ENCODE data around the gene STX10. TPM values are rescaled to one million over a fixed set of nuclear protein-coding genes. Genes with fewer than 3 reads are reported as not detected.

STX10 gene
- total and polyA plus RNA-seq, 2 donors (not counting 3 experiments of a cell fraction or from before 2014, with no cell fraction given), result 63.1 to 91.6 TPM

DNA sequence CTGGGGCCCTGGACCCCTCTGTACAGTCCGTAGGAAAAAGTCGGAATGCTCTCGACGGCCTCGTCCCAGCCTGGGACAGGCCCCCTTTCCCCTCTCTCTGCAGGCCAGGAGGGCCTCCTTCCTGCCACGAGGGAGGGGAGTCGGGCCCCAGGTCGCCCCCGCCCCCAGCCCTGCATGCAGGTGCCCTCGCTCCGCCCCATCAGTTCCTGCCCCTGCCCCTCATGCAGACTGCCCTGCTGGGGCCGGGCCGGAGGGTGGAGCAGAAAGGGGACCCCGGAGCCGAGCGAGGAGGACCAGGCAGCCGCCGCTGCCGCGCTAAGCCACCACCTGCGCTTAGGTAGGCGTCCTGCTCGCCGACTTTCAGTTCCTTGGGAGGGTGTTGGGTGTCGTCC, 54.8 kb downstream of the STX10 start:
- Histone ChIP-seq H3K4me2 (ENCODE audit: insufficient read depth, low read length) (no peak overlapping the region), H3K9ac (replicated peaks; ENCODE audit: extremely low read depth, insufficient read depth, low read length) (no peak overlapping the region), H3K36me3 (ENCODE audit: control insufficient read depth in 2 of 2, extremely low read depth in 1 of 2, insufficient read depth in 2 of 2, low read length in 2 of 2) (peaks cover 2 to 3% of the 10 kb centered on the region in 2 experiments), H3K4me3 (replicated peaks in 1 of 3; ENCODE audit: insufficient read depth in 1 of 3, low read depth in 1 of 3, low read length in 3 of 3) (no peak overlapping the region), H3K79me2 (ENCODE audit: control insufficient read depth, insufficient read depth, low read length) (peaks cover 9% of the 10 kb centered on the region), H3K27ac (ENCODE audit: insufficient read depth, low read depth, low read length) (no peak overlapping the region), H4K20me1 (replicated peaks; ENCODE audit: control insufficient read depth, extremely low read depth, insufficient read depth, low read length) (no peaks in the 10 kb centered on the region), H3K9me3 (replicated peaks; ENCODE audit: control insufficient read depth, insufficient read depth, low read length) (no peaks in the 10 kb centered on the region), H3K9me1 (replicated peaks; ENCODE audit: control insufficient read depth, extremely low read depth, insufficient read depth, low read length) (no peaks in the 10 kb centered on the region), H3K27me3 (ENCODE audit: control insufficient read depth in 2 of 2, insufficient read depth in 2 of 2, low read length in 2 of 2) (no peaks in the 10 kb centered on the region), H2AFZ (ENCODE audit: low read depth, low read length) (no peak overlapping the region), H3K4me1 (ENCODE audit: control insufficient read depth, extremely low read depth, insufficient read depth, low read length) (peaks cover 47% of the 10 kb centered on the region)
- intact Hi-C loops (cut with micrococcal nuclease), result loop anchor here (5.0 kb wide), 1 partner anchor 373 kb away; the partner anchor contains the start of gene TNPO2
- BruUV-seq (replicated peaks), result no TSS peak
- ChIA-PET POLR2A (interaction anchor here (0.6 to 2.1 kb wide), 3 partner anchors 58 to 204 kb away, joined by 3 to 8 read pairs (median 6); partner anchors contain the start of gene GCDH), CTCF (interaction anchor here (1.2 to 8.5 kb wide), 9 partner anchors 10 to 130 kb away, joined by 3 to 543 read pairs (median 23); no protein-coding TSS in a partner anchor)
- dilution Hi-C loops (cut with MboI; ENCODE audit: extremely low pct_ligation_motif_present, low sequenced_read_pairs), result no loop called here
- no peak for FAIRE-seq
- TF ChIP-seq MYC (IDR thresholded peaks at IDR 0.05; ENCODE audit: low read depth, low read length) (no peak), POLR2A (IDR thresholded peaks at IDR 0.05; ENCODE audit: low read depth, low read length) (no peak), JUN (IDR thresholded peaks at IDR 0.05; ENCODE audit: borderline replicate concordance, insufficient read depth, insufficient read length, low read depth) (no peak), GATA2 (IDR thresholded peaks at IDR 0.05; ENCODE audit: insufficient read depth, insufficient read length, low read depth, low read length) (no peak), FOS (IDR thresholded peaks at IDR 0.05; ENCODE audit: borderline replicate concordance, insufficient read depth, low read length) (no peak), EZH2 (IDR thresholded peaks at IDR 0.05; ENCODE audit: borderline replicate concordance, low read depth, low read length, severe bottlenecking) (no peak)
- DNase-seq (ENCODE audit: low read depth, low spot score), result no peak

DNA sequence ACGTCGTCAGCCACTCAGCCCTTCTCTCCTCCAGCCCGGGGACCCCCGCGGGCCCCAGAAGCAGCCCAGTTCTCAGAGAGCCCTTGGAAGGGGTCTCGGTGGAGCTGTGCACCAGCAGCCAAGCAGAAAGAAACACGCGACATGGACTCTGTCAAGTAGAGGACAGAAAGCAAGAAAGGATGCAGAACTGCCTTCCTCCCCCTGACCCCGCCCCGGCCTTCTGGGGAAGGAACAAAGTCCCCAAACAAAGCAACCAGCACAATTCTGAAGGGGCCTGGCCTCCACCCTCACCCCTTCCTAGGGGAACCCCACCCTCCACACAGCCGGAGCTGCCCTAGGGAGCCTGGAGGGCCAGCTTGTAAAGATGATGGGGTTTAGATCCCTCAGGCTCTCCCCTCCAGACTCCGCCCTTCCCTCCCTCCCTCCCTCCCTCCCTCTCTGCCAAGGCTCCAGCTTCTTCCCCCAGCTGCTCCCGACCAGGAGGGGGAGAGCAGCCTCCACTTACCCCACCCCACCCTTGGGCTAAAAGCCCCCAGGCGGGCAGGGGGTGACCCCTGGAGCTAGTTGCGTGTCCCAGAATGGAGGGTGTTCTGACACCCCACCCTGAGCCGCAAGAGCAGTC, 55.3 kb downstream of the STX10 start:
- Histone ChIP-seq H3K79me2 (ENCODE audit: control insufficient read depth, insufficient read depth, low read length) (peaks cover 4% of the 10 kb centered on the region), H3K27me3 (ENCODE audit: control insufficient read depth in 2 of 2, insufficient read depth in 2 of 2, low read length in 2 of 2) (no peaks in the 10 kb centered on the region), H2AFZ (ENCODE audit: low read depth, low read length) (no peak overlapping the region), H3K36me3 (ENCODE audit: control insufficient read depth in 2 of 2, extremely low read depth in 1 of 2, insufficient read depth in 2 of 2, low read length in 2 of 2) (peaks cover under 1% of the 10 kb centered on the region in 2 experiments), H3K4me1 (ENCODE audit: control insufficient read depth, extremely low read depth, insufficient read depth, low read length) (peaks cover 43% of the 10 kb centered on the region), H3K9me1 (replicated peaks; ENCODE audit: control insufficient read depth, extremely low read depth, insufficient read depth, low read length) (no peaks in the 10 kb centered on the region), H3K4me2 (ENCODE audit: insufficient read depth, low read length) (no peak overlapping the region), H3K27ac (ENCODE audit: insufficient read depth, low read depth, low read length) (no peak overlapping the region), H3K4me3 (replicated peaks in 1 of 3; ENCODE audit: insufficient read depth in 1 of 3, low read depth in 1 of 3, low read length in 3 of 3) (no peak overlapping the region), H3K9ac (replicated peaks; ENCODE audit: extremely low read depth, insufficient read depth, low read length) (no peak overlapping the region), H3K9me3 (replicated peaks; ENCODE audit: control insufficient read depth, insufficient read depth, low read length) (no peaks in the 10 kb centered on the region), H4K20me1 (replicated peaks; ENCODE audit: control insufficient read depth, extremely low read depth, insufficient read depth, low read length) (no peaks in the 10 kb centered on the region)
- BruUV-seq (replicated peaks), result TSS peak; percentile 41
- intact Hi-C loops (cut with micrococcal nuclease) (loop anchor here (1.0 to 5.0 kb wide), 6 partner anchors 43 to 373 kb away; partner anchors contain the start of gene TNPO2), dilution Hi-C loops (cut with MboI; ENCODE audit: extremely low pct_ligation_motif_present, low sequenced_read_pairs) (no loop called here)
- peak; percentile 22 for DNase-seq (ENCODE audit: low read depth, low spot score)
- ChIA-PET POLR2A (interaction anchor here (1.1 to 2.1 kb wide), 3 partner anchors 9 to 118 kb away, joined by 5 to 6 read pairs (median 6); no protein-coding TSS in a partner anchor), CTCF (interaction anchor here (0.8 to 8.5 kb wide), 21 partner anchors 10 to 167 kb away, joined by 3 to 543 read pairs (median 12); partner anchors contain the start of gene DAND5)
- peak; percentile 33 for FAIRE-seq
- no peak for TF ChIP-seq FOS (IDR thresholded peaks at IDR 0.05; ENCODE audit: borderline replicate concordance, insufficient read depth, low read length)
- TF ChIP-seq, protein P1, sequence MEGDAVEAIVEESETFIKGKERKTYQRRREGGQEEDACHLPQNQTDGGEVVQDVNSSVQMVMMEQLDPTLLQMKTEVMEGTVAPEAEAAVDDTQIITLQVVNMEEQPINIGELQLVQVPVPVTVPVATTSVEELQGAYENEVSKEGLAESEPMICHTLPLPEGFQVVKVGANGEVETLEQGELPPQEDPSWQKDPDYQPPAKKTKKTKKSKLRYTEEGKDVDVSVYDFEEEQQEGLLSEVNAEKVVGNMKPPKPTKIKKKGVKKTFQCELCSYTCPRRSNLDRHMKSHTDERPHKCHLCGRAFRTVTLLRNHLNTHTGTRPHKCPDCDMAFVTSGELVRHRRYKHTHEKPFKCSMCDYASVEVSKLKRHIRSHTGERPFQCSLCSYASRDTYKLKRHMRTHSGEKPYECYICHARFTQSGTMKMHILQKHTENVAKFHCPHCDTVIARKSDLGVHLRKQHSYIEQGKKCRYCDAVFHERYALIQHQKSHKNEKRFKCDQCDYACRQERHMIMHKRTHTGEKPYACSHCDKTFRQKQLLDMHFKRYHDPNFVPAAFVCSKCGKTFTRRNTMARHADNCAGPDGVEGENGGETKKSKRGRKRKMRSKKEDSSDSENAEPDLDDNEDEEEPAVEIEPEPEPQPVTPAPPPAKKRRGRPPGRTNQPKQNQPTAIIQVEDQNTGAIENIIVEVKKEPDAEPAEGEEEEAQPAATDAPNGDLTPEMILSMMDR (IDR thresholded peaks at IDR 0.05; ENCODE audit: extremely low read depth in 1 of 2, insufficient read depth in 1 of 2, low read depth in 1 of 2, low read length in 2 of 2), result no peak
- no peak for TF ChIP-seq EZH2 (IDR thresholded peaks at IDR 0.05; ENCODE audit: borderline replicate concordance, low read depth, low read length, severe bottlenecking)
- TF ChIP-seq MAX (IDR thresholded peaks at IDR 0.05; ENCODE audit: insufficient read depth, insufficient read length), result no peak
- TF ChIP-seq JUN (IDR thresholded peaks at IDR 0.05; ENCODE audit: borderline replicate concordance, insufficient read depth, insufficient read length, low read depth), result no peak
- no peak for TF ChIP-seq MYC (IDR thresholded peaks at IDR 0.05; ENCODE audit: low read depth, low read length)
- TF ChIP-seq POLR2A (IDR thresholded peaks at IDR 0.05; ENCODE audit: low read depth, low read length), result no peak
- TF ChIP-seq POLR2AphosphoS5 (IDR thresholded peaks at IDR 0.05; ENCODE audit: insufficient read depth, low read depth, low read length), result no peak
- TF ChIP-seq GATA2 (IDR thresholded peaks at IDR 0.05; ENCODE audit: insufficient read depth, insufficient read length, low read depth, low read length), result no peak

Measured in endothelial cell of umbilical vein (primary cell).